ENCODE measurements around the gene ANTXR1.

DNA sequence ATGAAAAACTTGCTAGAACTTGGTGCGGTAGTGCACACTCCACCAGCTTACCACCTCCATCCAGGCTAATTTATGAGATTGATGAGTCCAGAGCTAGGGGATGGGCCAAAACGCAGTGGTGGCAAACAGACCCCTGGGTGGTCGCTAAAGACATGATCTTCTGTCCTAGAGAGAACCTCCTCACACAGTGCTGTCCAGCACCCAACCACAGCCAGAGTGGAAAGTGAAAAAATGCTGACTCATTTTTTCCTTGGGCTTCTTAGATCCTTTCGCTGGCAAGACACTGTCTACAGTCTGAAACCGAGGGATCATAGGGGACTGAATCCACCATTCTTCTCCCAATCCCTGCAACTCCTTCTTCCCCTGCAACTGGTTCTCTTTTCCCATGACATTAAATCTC is 4.1 kb downstream of the ANTXR1 start:
- TF ChIP-seq, protein P1, sequence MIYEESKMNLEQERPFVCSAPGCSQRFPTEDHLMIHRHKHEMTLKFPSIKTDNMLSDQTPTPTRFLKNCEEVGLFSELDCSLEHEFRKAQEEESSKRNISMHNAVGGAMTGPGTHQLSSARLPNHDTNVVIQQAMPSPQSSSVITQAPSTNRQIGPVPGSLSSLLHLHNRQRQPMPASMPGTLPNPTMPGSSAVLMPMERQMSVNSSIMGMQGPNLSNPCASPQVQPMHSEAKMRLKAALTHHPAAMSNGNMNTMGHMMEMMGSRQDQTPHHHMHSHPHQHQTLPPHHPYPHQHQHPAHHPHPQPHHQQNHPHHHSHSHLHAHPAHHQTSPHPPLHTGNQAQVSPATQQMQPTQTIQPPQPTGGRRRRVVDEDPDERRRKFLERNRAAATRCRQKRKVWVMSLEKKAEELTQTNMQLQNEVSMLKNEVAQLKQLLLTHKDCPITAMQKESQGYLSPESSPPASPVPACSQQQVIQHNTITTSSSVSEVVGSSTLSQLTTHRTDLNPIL (CRISPR knock-in tag; IDR thresholded peaks at IDR 0.05; ENCODE audit: low read depth) = no peak
- no peak for TF ChIP-seq ZNF8 (CRISPR knock-in tag; IDR thresholded peaks at IDR 0.05)
